NT2/D1 (cell line): Measurements from ENCODE around the gene TLX2.

Experiments used
- YY1 ChIP-seq: IDR thresholded peaks from 2 replicates; pipeline ENCODE4 v1.6.1; 2011; ENCODE audit not compliant: insufficient read length, insufficient read depth
- ZNF274 ChIP-seq: IDR thresholded peaks from 2 replicates; pipeline ENCODE4 v1.6.1; 2011; ENCODE audit warnings: mild to moderate bottlenecking, low read depth, low read length

DNA sequence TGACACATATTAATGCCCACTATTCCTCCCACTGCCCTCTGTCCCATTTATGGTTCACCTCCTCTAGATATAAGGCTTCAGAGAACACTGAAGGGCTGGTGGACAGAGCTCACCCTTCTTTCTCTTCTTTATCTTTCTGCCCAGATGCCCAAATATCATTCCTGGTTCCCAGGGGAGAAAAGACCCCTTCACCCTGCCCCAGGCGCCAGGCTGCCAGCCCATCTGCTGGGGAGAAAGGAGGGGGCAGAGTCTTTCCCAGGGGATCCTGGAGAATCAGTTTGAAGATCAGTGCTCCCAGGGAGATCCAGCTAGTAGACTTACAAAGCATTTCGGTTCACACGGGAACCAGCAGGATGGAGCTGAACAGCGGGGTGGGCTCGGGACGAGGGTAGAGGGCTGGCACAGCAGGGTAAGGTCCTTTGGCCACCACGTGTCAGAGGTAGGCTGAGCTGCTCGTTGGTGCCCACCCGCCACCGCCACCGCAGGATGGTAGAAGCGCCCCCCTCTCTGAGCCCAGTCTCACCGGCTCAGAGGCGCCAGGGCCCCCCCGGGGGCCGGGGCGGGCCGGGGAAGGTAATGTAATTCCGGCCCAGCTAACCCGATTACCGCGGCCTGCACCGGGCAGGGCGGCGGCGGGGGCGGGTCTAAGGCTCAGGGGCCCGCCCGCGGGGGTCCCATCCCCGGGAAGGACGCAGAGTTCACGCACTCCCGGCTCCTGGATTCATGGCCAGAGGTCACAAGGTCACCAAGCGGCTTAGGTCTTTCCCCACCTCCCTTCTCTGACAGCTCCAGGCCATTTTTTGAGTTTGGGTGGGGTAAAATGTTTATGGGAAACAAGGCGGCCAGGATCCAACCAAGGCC, 1.3 kb upstream of the TLX2 start:
- no peak for TF ChIP-seq YY1
- no peak for TF ChIP-seq ZNF274
